Activated gamma-delta T cell treated with Interleukin-2 at 50 U/mL for 16 hours (primary cell): ENCODE results near the gene VENTX.

Experiments
- DNase-seq: peaks from one replicate; pipeline ENCODE4 v3.0.0-alpha.2; 2020

Gene VENTX

GRCh38 chr10:133238466-133238804 is 780 bp downstream of the VENTX start:
- DNase-seq, result no peak

- no peak for DNase-seq
Measured at GRCh38 chr10:133239990-133240389, 2.3 kb downstream of the VENTX start.

GRCh38 chr10:133241501-133242205 is 4.0 kb downstream of the VENTX start:
- no peak for DNase-seq

GRCh38 chr10:133242611-133243356 is 5.1 kb downstream of the VENTX start:
- no peak for DNase-seq

GRCh38 chr10:133243593-133243992 is 5.9 kb downstream of the VENTX start:
- DNase-seq, result no peak

- no peak for DNase-seq
Measured at GRCh38 chr10:133245439-133246235, 8.0 kb downstream of the VENTX start.

GRCh38 chr10:133246236-133246626 is 8.6 kb downstream of the VENTX start:
- no peak for DNase-seq

GRCh38 chr10:133247681-133248333 is 10.2 kb downstream of the VENTX start:
- no peak for DNase-seq

GRCh38 chr10:133248334-133248715 is 10.7 kb downstream of the VENTX start:
- no peak for DNase-seq

- DNase-seq, result no peak
Measured at GRCh38 chr10:133249094-133249780, 11.6 kb downstream of the VENTX start.

GRCh38 chr10:133249975-133250754 is 12.5 kb downstream of the VENTX start:
- no peak for DNase-seq

- no peak for DNase-seq
Measured at GRCh38 chr10:133251388-133252222, 13.9 kb downstream of the VENTX start.

GRCh38 chr10:133252223-133252552 is 14.5 kb downstream of the VENTX start:
- DNase-seq, result no peak

- no peak for DNase-seq
Measured at GRCh38 chr10:133253361-133253955, 15.8 kb downstream of the VENTX start.

GRCh38 chr10:133254421-133255120 is 16.9 kb downstream of the VENTX start:
- no peak for DNase-seq

- DNase-seq, result no peak
Measured at GRCh38 chr10:133255323-133255722, 17.7 kb downstream of the VENTX start.

GRCh38 chr10:133257489-133258065 is 19.9 kb downstream of the VENTX start:
- DNase-seq, result no peak

- peak; percentile 22 for DNase-seq
Measured at GRCh38 chr10:133258066-133258817, 20.6 kb downstream of the VENTX start.
